GM12878 (cell line): ENCODE measurements around the gene R3HDM1. TPM values are rescaled to one million over a fixed set of nuclear protein-coding genes. Genes with fewer than 3 reads are reported as not detected.

Experiments
- ATAC-seq: fragments of 200-7000 bp; cut with Tn5 transposase; 3 replicates; pipeline ENCODE4 v1.9.1; 2020; ENCODE audit warnings: mild to moderate bottlenecking, moderate library complexity
- BruUV-seq: library from RNA; stranded (reverse); fragments of 400-500 nt; replicated peaks from 2 replicates; lab custom pipeline; 2021; lab: Mats Ljungman, UMichigan
- CTCF ChIA-PET: fragments of 300-600 bp; sonication (Branson Sonifier 250); formaldehyde crosslinking; extraction: SDS; loops from one replicate; lab custom pipeline; 2021; ENCODE audit warnings: inconsistent platforms; lab: Yijun Ruan, JAX
- POLR2A ChIA-PET: fragments of 350-600 bp; formaldehyde crosslinking; extraction: SDS; loops from one replicate; lab custom pipeline; 2021; ENCODE audit warnings: inconsistent platforms; lab: Charles Lee
- RAD21 ChIA-PET: fragments of 300-600 bp; sonication (Branson Sonifier 250); formaldehyde crosslinking; loops from one replicate; lab custom pipeline; 2023; ENCODE audit warnings: antibody characterized with exemption; ENCODE audit not compliant: unreplicated experiment; lab: Charles Lee
- SMC1A ChIA-PET: fragments of 300-600 bp; sonication (Branson Sonifier 250); formaldehyde crosslinking; loops from one replicate; lab custom pipeline; 2023; ENCODE audit not compliant: unreplicated experiment, uncharacterized antibody; lab: Charles Lee
- DNase-seq: peaks from one replicate; pipeline ENCODE4 v3.0.0-alpha.2; 2011; ENCODE audit warnings: low read depth, low spot score
- FAIRE-seq: peaks from 3 replicates; lab custom pipeline; 2011; peaks lifted over from hg19 to GRCh38; lab: Jason Lieb, UNC
- H2AFZ ChIP-seq: 2 replicates; pipeline ENCODE4 v1.6.0; 2011; ENCODE audit warnings: low read depth, low read length, control low read depth; ENCODE audit not compliant: control insufficient read depth
- H3K27ac ChIP-seq: 2 replicates; pipeline ENCODE4 v1.5.1; 2011; ENCODE audit warnings: control low read depth; ENCODE audit not compliant: control insufficient read depth, insufficient read depth
- H3K27me3 ChIP-seq, 2 experiments: replicated peaks in 1 of 2; 2 replicates each; pipeline versions ENCODE4 v1.6.0 to v1.6.1; 2011; ENCODE audit warnings: low read length in 1 of 2; ENCODE audit not compliant: control insufficient read depth in 2 of 2, insufficient read depth in 2 of 2
- H3K36me3 ChIP-seq, 2 experiments: 2 replicates each; pipeline ENCODE4 v1.5.1; 2011; ENCODE audit warnings: low read length in 1 of 2; ENCODE audit not compliant: control insufficient read depth in 2 of 2, insufficient read depth in 2 of 2
- H3K4me1 ChIP-seq: 2 replicates; pipeline ENCODE4 v1.6.1; 2011; ENCODE audit warnings: mild to moderate bottlenecking, low read length, moderate library complexity, mixed read lengths; ENCODE audit not compliant: control insufficient read depth, insufficient read depth
- H3K4me2 ChIP-seq: 2 replicates; pipeline ENCODE4 v1.6.0; 2011; ENCODE audit warnings: control low read depth; ENCODE audit not compliant: control insufficient read depth, insufficient read depth
- H3K4me3 ChIP-seq: fragments of 200-600 bp; sonication (generic); 2 replicates; pipeline ENCODE4 v1.5.1; 2016
- H3K79me2 ChIP-seq: 2 replicates; pipeline ENCODE4 v1.6.0; 2011; ENCODE audit warnings: low read length; ENCODE audit not compliant: control insufficient read depth, insufficient read depth
- H3K9ac ChIP-seq: 2 replicates; pipeline ENCODE4 v1.8.0; 2011; ENCODE audit warnings: low read length, control low read depth, mixed read lengths; ENCODE audit not compliant: control insufficient read depth, insufficient read depth
- H3K9me3 ChIP-seq: replicated peaks from 3 replicates; pipeline ENCODE4 v1.5.1; 2011; ENCODE audit warnings: mild to moderate bottlenecking, low read length; ENCODE audit not compliant: control insufficient read depth, insufficient read depth
- H4K20me1 ChIP-seq: 2 replicates; pipeline ENCODE4 v1.6.0; 2011; ENCODE audit not compliant: control insufficient read depth, insufficient read depth
- ATF7 ChIP-seq: fragments of 450-650 bp; IDR thresholded peaks from 2 replicates; pipeline ENCODE4 v1.6.1; 2016; ENCODE audit warnings: low read depth, mild to moderate bottlenecking
- BACH1 ChIP-seq: fragments of 450-650 bp; IDR thresholded peaks from 2 replicates; pipeline ENCODE4 v1.6.1; 2017; ENCODE audit warnings: mild to moderate bottlenecking, borderline replicate concordance
- BCL11A ChIP-seq: IDR thresholded peaks from 2 replicates; pipeline ENCODE4 v1.6.1; 2011; ENCODE audit warnings: low read depth, low read length
- CEBPB ChIP-seq, 2 experiments: fragments of 150-350 bp in 1 of 2; IDR thresholded peaks; 2 replicates each; pipeline ENCODE4 v1.6.1; 2012 to 2014; ENCODE audit warnings: low read depth in 2 of 2, low read length in 2 of 2, borderline replicate concordance in 1 of 2, inconsistent platforms in 1 of 2
- CTCF ChIP-seq, 3 experiments: IDR thresholded peaks in 2 of 3; conservative IDR thresholded peaks in 1 of 3; 2 replicates each; pipeline ENCODE4 v1.5.1; 2011; ENCODE audit warnings: low read depth in 3 of 3, low read length in 3 of 3, mild to moderate bottlenecking in 3 of 3, control low read depth in 2 of 3, moderate library complexity in 2 of 3, inconsistent platforms in 1 of 3, mixed read lengths in 1 of 3; ENCODE audit not compliant: control insufficient read depth in 2 of 3, insufficient read depth in 1 of 3; ENCODE audit errors: extremely low read depth in 1 of 3
- DPF2 ChIP-seq: fragments of 450-650 bp; IDR thresholded peaks from 2 replicates; pipeline ENCODE4 v1.6.1; 2017; ENCODE audit warnings: mild to moderate bottlenecking
- ESRRA ChIP-seq: IDR thresholded peaks from 2 replicates; pipeline ENCODE4 v1.6.1; 2012; ENCODE audit warnings: mild to moderate bottlenecking, low read length, improper control_type of control experiment
- ETV6 ChIP-seq, 2 experiments: fragments of 450-650 bp in 1 of 2; IDR thresholded peaks in 1 of 2; conservative IDR thresholded peaks in 1 of 2; 2 replicates each; pipeline ENCODE4 v1.6.1; 2014; ENCODE audit warnings: antibody characterized with exemption in 1 of 2, borderline replicate concordance in 1 of 2, low read depth in 1 of 2, mild to moderate bottlenecking in 1 of 2, moderate library complexity in 1 of 2
- IKZF2 ChIP-seq, 2 experiments: fragments of 450-650 bp; IDR thresholded peaks; 2 replicates each; pipeline ENCODE4 v1.6.1; 2017; ENCODE audit warnings: mild to moderate bottlenecking in 2 of 2, moderate library complexity in 2 of 2
- KDM1A ChIP-seq: fragments of 200-600 bp; sonication (generic); IDR thresholded peaks from 2 replicates; pipeline ENCODE4 v1.6.1; 2016; ENCODE audit warnings: borderline replicate concordance
- LARP7 ChIP-seq: fragments of 450-650 bp; IDR thresholded peaks from 2 replicates; pipeline ENCODE4 v1.6.1; 2017; ENCODE audit warnings: mild to moderate bottlenecking
- RAD21 ChIP-seq: IDR thresholded peaks from 2 replicates; pipeline ENCODE4 v1.6.1; 2011; ENCODE audit warnings: mild to moderate bottlenecking, low read depth, low read length, moderate library complexity; ENCODE audit not compliant: insufficient read depth
- RFX5 ChIP-seq: IDR thresholded peaks from 2 replicates; pipeline ENCODE4 v1.6.1; 2011; ENCODE audit warnings: low read depth, low read length, improper control_type of control experiment
- SMAD5 ChIP-seq: IDR thresholded peaks from 2 replicates; pipeline ENCODE4 v1.6.1; 2016; ENCODE audit warnings: antibody characterized with exemption, low read depth
- STAT3 ChIP-seq: IDR thresholded peaks from 2 replicates; pipeline ENCODE4 v1.6.1; 2011; ENCODE audit warnings: low read depth, low read length, improper control_type of control experiment
- TCF3 ChIP-seq: IDR thresholded peaks from 2 replicates; pipeline ENCODE4 v1.6.1; 2012; ENCODE audit warnings: low read depth, mild to moderate bottlenecking, low read length, borderline replicate concordance; ENCODE audit not compliant: insufficient read depth
- ZBED1 ChIP-seq: IDR thresholded peaks from 2 replicates; pipeline ENCODE4 v1.6.1; 2016; ENCODE audit warnings: borderline replicate concordance
- ZNF217 ChIP-seq: fragments of 450-650 bp; IDR thresholded peaks from 2 replicates; pipeline ENCODE4 v1.6.1; 2017; ENCODE audit warnings: antibody characterized with exemption, mild to moderate bottlenecking
- ZSCAN29 ChIP-seq: fragments of 450-650 bp; IDR thresholded peaks from 2 replicates; pipeline ENCODE4 v1.6.1; 2017; ENCODE audit warnings: mild to moderate bottlenecking, moderate library complexity
- WGBS: methylation state at CpG from one replicate; pipeline ENCODE4 v1.1.6; 2016; ENCODE audit warnings: low lambda C conversion rate; ENCODE audit not compliant: insufficient replicate concordance, insufficient coverage; ENCODE audit errors: missing lambda C conversion rate; 5-methylcytosine and 5-hydroxymethylcytosine counted together
- in situ Hi-C: fragments of 300-500 bp; cut with MboI; formaldehyde crosslinking; loops from 9 replicates; pipeline ENCODE4 v1.14.3; 2018; ENCODE audit warnings: mixed read lengths
- intact Hi-C: fragments of 100-400 bp; cut with micrococcal nuclease; formaldehyde crosslinking; loops from one replicate; pipeline ENCODE4 v1.14.2; 2022; ENCODE audit not compliant: unreplicated experiment
- polyA plus RNA-seq, 11 experiments: library from polyadenylated mRNA; depleted of rRNA in 4 of 11; unstranded in 6 of 11; stranded (reverse) in 5 of 11; fragments of >200 nt; fragmentation: Nextera tagmentation in 4 of 11; fragmentation: Illumina TruSeq in 1 of 11; extraction: Ambion mirVana in 4 of 11; extraction: Trizol in 1 of 11; gene quantifications; 1 replicate in 1 of 11; 2 replicates in 10 of 11; pipeline versions ENCODE4 v1.2.1 to v1.2.3, GENCODE V29; 2011 to 2016; ENCODE audit warnings: inconsistent platforms in 2 of 11, missing spikeins in 2 of 11, low read depth in 1 of 11
- total RNA-seq, 4 experiments: library from RNA; depleted of rRNA in 3 of 4; stranded (reverse); fragments of >200 nt in 3 of 4; fragmentation: Illumina TruSeq in 1 of 4; extraction: Trizol in 1 of 4; gene quantifications; 2 replicates each; pipeline versions ENCODE4 v1.2.1 to v1.2.3, GENCODE V29; 2013 to 2021

R3HDM1 gene
- total and polyA plus RNA-seq, 10 of the 15 experiments (the other 5 are each of a cell fraction or from before 2014, with no cell fraction given): 16.8 to 89.6 (median 47.7) TPM

- no TSS peak for BruUV-seq
- FAIRE-seq (no peak), DNase-seq (no peak), ATAC-seq (no peak)
- H3K9ac ChIP-seq: no peak overlapping the region
- peaks cover 3 to 42% of the 10 kb centered on the region in 2 experiments for H3K36me3 ChIP-seq
- no peak overlapping the region; the same call in 1 of the 2 replicates for H3K4me3 ChIP-seq
- ChIA-PET CTCF (interaction anchor here (1.4 to 1.9 kb wide), 2 partner anchors 19 to 611 kb away, joined by 4 to 5 read pairs; no protein-coding TSS in a partner anchor), SMC1A (interaction anchor here (0.8 to 1.4 kb wide), 4 partner anchors 9 to 17 kb away, joined by 3 to 4 read pairs (median 3); no protein-coding TSS in a partner anchor), RAD21 (interaction anchor here (0.6 kb wide), 1 partner anchor 892 kb away, joined by 3 read pairs; no protein-coding TSS in a partner anchor), POLR2A (interaction anchor here (1.1 kb wide), 1 partner anchor 21 kb away, joined by 8 read pairs; no protein-coding TSS in a partner anchor)
- H4K20me1 ChIP-seq: no peaks in the 10 kb centered on the region
- H3K79me2 ChIP-seq: no peaks in the 10 kb centered on the region
- no peak overlapping the region for H3K4me2 ChIP-seq
- no peaks in the 10 kb centered on the region for H3K4me1 ChIP-seq
- H2AFZ ChIP-seq: no peak overlapping the region
- H3K9me3 ChIP-seq: no peaks in the 10 kb centered on the region
- WGBS: 91% methylated on average over 2 of the region's 2 CpGs
- no peak overlapping the region for H3K27ac ChIP-seq
- no peaks in the 10 kb centered on the region for H3K27me3 ChIP-seq
- in situ Hi-C loops (no loop called here), intact Hi-C loops (no loop called here)
- TF ChIP-seq SMAD5 (no peak), TCF3 (no peak), CTCF (IDR thresholded peaks at IDR 0.05 in 2 of 3, conservative IDR thresholded peaks at IDR 0.05 in 1 of 3; ENCODE audit: control insufficient read depth in 2 of 3, extremely low read depth in 1 of 3, insufficient read depth in 1 of 3, low read depth in 3 of 3, low read length in 3 of 3) (no peak), BACH1 (no peak), ZNF217 (no peak), BCL11A (no peak), DPF2 (no peak), RFX5 (no peak), ATF7 (no peak), IKZF2 (IDR thresholded peaks at IDR 0.05) (no peak), KDM1A (no peak), ESRRA (no peak), ZBED1 (no peak), RAD21 (no peak), LARP7 (no peak), ZSCAN29 (no peak), STAT3 (no peak), ETV6 (conservative IDR thresholded peaks at IDR 0.05 in 1 of 2, IDR thresholded peaks at IDR 0.05 in 1 of 2; ENCODE audit: borderline replicate concordance in 1 of 2, low read depth in 1 of 2) (no peak), CEBPB (IDR thresholded peaks at IDR 0.05; ENCODE audit: borderline replicate concordance in 1 of 2, low read depth in 2 of 2, low read length in 2 of 2) (no peak)
Measured at GRCh38 chr2:135773319-135773718, 242.0 kb downstream of the R3HDM1 start.
